GM20000 (cell line): ENCODE data around the gene ADORA1.

Source experiments
- DNase-seq: peaks from one replicate; pipeline ENCODE4 v3.0.0; 2012; ENCODE audit warnings: low spot score
- TF ChIP-seq, protein P1 (sequence below): IDR thresholded peaks from 2 replicates; pipeline ENCODE4 v1.5.1; 2012; ENCODE audit warnings: mild to moderate bottlenecking, control low read depth; ENCODE audit errors: extremely low read depth, missing control alignments

The ADORA1 gene

DNA sequence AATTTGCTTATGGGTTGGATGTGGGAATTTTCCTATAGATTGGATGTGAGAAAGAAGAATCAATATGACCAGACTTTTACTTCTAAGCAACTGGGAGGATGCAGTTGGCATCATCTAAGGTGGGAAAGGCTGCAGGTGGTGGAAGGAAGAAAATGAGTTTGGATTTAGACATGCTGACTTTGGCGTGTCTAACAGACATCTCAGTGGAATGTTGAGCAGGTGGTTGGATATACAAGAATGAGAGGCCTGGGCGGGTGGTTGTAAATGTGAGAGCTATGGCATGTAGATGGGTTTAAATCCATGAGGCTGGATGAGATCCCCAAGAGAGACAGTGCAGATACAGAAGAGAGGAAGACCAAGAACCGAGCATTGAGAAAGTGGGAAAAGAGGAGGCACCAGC lies 10.5 kb downstream of the ADORA1 start:
- TF ChIP-seq, protein P1, sequence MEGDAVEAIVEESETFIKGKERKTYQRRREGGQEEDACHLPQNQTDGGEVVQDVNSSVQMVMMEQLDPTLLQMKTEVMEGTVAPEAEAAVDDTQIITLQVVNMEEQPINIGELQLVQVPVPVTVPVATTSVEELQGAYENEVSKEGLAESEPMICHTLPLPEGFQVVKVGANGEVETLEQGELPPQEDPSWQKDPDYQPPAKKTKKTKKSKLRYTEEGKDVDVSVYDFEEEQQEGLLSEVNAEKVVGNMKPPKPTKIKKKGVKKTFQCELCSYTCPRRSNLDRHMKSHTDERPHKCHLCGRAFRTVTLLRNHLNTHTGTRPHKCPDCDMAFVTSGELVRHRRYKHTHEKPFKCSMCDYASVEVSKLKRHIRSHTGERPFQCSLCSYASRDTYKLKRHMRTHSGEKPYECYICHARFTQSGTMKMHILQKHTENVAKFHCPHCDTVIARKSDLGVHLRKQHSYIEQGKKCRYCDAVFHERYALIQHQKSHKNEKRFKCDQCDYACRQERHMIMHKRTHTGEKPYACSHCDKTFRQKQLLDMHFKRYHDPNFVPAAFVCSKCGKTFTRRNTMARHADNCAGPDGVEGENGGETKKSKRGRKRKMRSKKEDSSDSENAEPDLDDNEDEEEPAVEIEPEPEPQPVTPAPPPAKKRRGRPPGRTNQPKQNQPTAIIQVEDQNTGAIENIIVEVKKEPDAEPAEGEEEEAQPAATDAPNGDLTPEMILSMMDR: no peak
- DNase-seq: no peak

DNA sequence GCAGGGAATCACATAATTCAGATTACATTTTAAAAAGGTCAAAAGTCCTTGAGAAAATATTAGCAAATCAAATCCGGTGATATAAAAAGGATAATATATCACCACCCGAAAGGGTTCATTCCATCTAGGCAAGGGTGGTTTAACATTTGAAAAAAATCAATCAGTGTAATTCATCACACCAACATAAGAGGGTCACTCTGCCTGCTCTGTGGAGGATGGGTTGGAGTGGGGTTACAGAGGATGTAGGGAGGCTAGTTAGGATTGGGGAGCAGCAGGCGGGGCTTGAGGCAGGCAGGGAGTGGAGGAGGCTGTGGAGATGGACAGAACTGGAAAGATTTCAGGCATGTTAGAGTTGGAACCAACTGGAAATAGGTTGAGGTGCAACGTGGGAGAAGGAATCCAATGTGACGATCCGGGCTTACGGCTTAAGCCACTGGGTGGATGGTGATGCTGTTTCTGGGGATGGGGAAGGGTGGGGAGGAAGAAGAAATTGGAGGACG lies 12.5 kb downstream of the ADORA1 start:
- no peak for DNase-seq
- TF ChIP-seq, protein P1: no peak

DNA sequence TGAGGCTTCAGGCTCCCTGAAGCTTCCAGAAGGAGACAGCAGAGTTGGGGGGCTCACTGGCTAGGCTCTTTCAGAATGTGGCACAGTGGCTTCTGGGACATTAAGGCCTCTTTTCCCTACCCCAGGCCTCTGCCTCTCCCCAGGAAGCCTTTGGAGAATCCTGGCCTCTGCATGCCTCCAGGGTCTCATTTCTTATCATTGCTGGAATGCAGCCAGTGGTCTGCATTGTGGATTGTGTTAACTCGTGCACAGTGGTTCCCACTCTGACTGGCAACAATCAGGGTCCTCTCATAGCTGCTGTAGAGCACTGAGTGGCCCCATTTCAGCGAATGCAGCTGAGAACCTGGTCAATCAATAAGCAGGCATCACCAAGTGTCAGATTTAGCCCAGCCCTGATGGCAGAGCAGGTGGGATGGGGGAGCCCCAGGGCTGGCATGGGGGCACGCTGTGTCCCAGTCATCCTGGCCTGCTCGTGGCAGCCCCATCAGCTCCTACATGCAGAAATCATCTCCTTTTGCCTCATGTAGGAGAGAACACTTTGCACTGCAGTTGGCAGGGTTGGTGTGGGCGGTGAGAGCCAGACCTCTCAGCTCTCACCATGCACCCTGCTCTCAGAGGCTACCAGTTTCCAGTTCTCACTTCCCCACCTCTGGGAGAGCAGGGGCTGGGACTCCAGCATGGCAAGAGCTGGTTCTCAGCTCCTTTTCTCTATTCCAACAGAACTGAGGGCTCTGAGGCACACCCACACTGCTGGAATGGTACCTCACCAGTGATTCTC lies 13.4 kb downstream of the ADORA1 start:
- TF ChIP-seq, protein P1: no peak
- no peak for DNase-seq

DNA sequence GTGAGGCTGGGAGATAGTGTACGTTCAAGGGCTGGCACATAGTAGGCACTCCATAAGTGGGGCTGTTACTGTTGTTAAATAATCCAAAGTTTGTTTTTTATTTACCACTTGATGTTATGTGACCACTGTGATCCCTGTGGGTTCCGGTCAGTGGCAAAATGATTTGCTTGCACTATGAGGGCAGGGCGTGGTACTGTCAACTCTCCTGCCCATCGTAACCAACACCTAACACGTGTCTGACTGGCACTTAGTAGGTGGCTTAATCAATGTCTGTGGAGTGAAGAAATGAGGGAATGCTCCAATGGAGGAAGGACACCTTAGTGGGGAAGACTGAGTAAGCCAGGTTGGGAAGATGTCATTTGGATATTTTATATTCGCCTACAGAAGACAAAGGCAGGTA lies 14.6 kb downstream of the ADORA1 start:
- TF ChIP-seq, protein P1: no peak
- no peak for DNase-seq

DNA sequence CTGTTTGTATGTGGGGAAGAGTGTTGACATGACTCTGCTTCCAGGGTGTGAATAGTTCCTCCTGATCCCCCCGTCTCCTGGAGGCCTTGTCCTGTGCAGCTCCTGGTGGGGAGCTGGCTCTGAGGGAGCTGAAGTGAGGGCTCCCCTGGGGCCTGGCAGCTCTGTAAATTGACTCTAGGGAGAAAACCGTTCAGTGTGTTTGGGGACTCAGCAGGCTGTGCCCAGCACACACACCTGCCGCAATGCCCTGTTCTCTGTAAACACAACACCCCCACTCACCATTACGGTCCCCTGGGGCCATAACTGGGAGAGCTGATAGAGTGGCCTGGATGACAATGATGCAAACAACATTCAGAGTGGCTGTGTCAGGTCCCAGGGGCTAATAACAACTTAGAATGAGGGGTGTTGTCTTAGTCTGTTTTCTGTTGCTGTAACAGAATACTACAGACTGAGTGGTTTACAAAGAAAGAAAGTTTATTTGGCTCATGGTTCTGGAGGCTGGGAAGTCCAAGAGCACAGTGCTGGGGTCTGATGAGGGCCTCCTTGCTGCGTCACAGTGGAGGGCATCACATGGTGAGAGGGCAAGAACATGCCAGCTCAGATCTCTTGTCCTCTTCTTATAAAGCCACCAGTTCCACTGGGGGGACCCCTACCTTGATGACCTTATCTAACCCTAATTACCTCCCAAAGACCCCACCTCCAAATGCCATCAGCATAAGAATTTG lies 15.3 kb downstream of the ADORA1 start:
- TF ChIP-seq, protein P1: no peak
- no peak for DNase-seq

DNA sequence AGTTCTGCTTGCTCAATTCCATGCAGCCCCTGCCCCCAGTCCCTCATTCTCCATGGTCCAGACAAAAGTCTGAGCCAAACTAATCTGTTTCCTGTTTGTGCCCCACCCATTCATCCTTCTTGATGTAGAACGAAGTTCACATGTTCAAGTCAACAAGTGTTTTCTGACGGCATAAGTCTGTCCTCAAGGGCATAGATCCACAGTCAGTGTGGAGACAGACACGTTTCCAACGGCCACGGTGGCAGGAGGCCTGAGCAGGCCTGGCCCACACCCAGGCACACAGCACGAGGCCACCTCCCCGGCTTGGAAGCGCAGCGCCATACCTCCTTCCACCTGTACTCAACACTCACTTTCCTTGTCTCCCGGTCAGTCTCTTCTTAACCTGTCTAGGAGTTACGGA lies 16.1 kb downstream of the ADORA1 start:
- TF ChIP-seq, protein P1: no peak
- no peak for DNase-seq

DNA sequence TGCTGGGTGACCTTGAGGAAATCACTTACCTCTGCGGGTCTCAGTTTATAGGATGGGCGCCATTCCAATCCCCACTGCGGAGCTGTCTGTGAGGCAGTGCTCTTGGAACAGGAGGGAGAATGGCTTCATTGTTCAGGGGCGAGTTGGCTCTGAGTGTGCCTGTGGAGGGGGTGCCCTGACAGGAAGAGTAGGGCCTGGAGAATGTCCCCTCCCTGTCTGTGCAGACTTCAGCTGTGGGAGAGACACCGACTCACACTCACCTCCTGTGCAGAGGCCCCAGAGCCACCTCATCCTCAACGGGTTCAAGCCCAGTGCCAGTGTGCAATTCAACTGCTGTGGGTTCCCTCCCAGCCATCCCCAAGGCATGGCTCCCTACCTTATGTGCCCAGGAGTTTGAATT lies 17.1 kb downstream of the ADORA1 start:
- DNase-seq: no peak

More for the DNA sequence above, 17.1 kb downstream of the ADORA1 start:
- TF ChIP-seq, protein P1: no peak
